BLaER1 (cell line): ENCODE results near the gene WDTC1.

ENCODE experiments used
- H3K27ac ChIP-seq: shearing (Covaris generic); formaldehyde crosslinking; 2 replicates; pipeline ENCODE4 v1.8.1; 2022
- H3K27me3 ChIP-seq: shearing (Covaris generic); formaldehyde crosslinking; 2 replicates; pipeline ENCODE4 v1.8.1; 2022
- H3K36me3 ChIP-seq: shearing (Covaris generic); formaldehyde crosslinking; 2 replicates; pipeline ENCODE4 v1.8.1; 2022
- H3K4me1 ChIP-seq: shearing (Covaris generic); formaldehyde crosslinking; 2 replicates; pipeline ENCODE4 v1.8.1; 2022
- H3K4me2 ChIP-seq: shearing (Covaris generic); formaldehyde crosslinking; 2 replicates; pipeline ENCODE4 v1.8.1; 2022
- H3K4me3 ChIP-seq: shearing (Covaris generic); formaldehyde crosslinking; 2 replicates; pipeline ENCODE4 v1.8.1; 2022
- H3K9ac ChIP-seq: shearing (Covaris generic); formaldehyde crosslinking; 2 replicates; pipeline ENCODE4 v1.8.1; 2022
- H3K9me3 ChIP-seq: shearing (Covaris generic); formaldehyde crosslinking; 2 replicates; pipeline ENCODE4 v1.8.1; 2022
- H4K20me1 ChIP-seq: shearing (Covaris generic); formaldehyde crosslinking; 2 replicates; pipeline ENCODE4 v1.8.1; 2022
- Cebpa-rat ChIP-seq: shearing (Covaris generic); IDR thresholded peaks from 2 replicates; pipeline ENCODE4 v1.8.1; 2022

WDTC1 gene

GRCh38 chr1:27299385-27300271 is 65.2 kb downstream of the WDTC1 start:
- Histone ChIP-seq H4K20me1 (no peaks in the 10 kb centered on the region), H3K4me2 (peak overlapping the region; percentile 84), H3K9ac (peak overlapping the region; percentile 75), H3K36me3 (peaks cover 82% of the 10 kb centered on the region), H3K27ac (peak overlapping the region; percentile 84), H3K27me3 (no peaks in the 10 kb centered on the region), H3K9me3 (no peaks in the 10 kb centered on the region), H3K4me3 (no peak overlapping the region), H3K4me1 (peaks cover 34% of the 10 kb centered on the region)
- TF ChIP-seq Cebpa-rat, result no peak

GRCh38 chr1:27300341-27301051 is 66.1 kb downstream of the WDTC1 start:
- peak overlapping the region; percentile 33; the same call in 1 of the 2 replicates for H3K4me3 ChIP-seq
- no peaks in the 10 kb centered on the region for H3K9me3 ChIP-seq
- H3K4me1 ChIP-seq, result peaks cover 34% of the 10 kb centered on the region
- H3K4me2 ChIP-seq, result peak overlapping the region; percentile 84
- no peaks in the 10 kb centered on the region for H3K27me3 ChIP-seq
- H3K27ac ChIP-seq, result peak overlapping the region; percentile 84
- no peak for TF ChIP-seq Cebpa-rat
- peaks cover 82% of the 10 kb centered on the region for H3K36me3 ChIP-seq
- no peaks in the 10 kb centered on the region for H4K20me1 ChIP-seq
- H3K9ac ChIP-seq, result peak overlapping the region; percentile 75

- Histone ChIP-seq H4K20me1 (no peaks in the 10 kb centered on the region), H3K36me3 (peaks cover 81% of the 10 kb centered on the region), H3K4me2 (peak overlapping the region; percentile 84), H3K9ac (no peak overlapping the region; the same call in 1 of the 2 replicates), H3K4me1 (peaks cover 38% of the 10 kb centered on the region), H3K27me3 (no peaks in the 10 kb centered on the region), H3K9me3 (no peaks in the 10 kb centered on the region), H3K4me3 (no peak overlapping the region; the same call in 1 of the 2 replicates), H3K27ac (peak overlapping the region; percentile 84)
- no peak for TF ChIP-seq Cebpa-rat
Observed at GRCh38 chr1:27301052-27301422, 66.6 kb downstream of the WDTC1 start.

- H3K27ac ChIP-seq, result peak overlapping the region; percentile 84
- TF ChIP-seq Cebpa-rat, result no peak
- H3K4me1 ChIP-seq, result peaks cover 45% of the 10 kb centered on the region
- no peaks in the 10 kb centered on the region for H3K9me3 ChIP-seq
- H4K20me1 ChIP-seq, result no peaks in the 10 kb centered on the region
- H3K4me2 ChIP-seq, result peak overlapping the region; percentile 84
- no peaks in the 10 kb centered on the region for H3K27me3 ChIP-seq
- no peak overlapping the region; the same call in 1 of the 2 replicates for H3K9ac ChIP-seq
- H3K36me3 ChIP-seq, result peaks cover 77% of the 10 kb centered on the region
- no peak overlapping the region for H3K4me3 ChIP-seq
Observed at GRCh38 chr1:27301582-27302199, 67.3 kb downstream of the WDTC1 start.

GRCh38 chr1:27302612-27303011 is 68.2 kb downstream of the WDTC1 start:
- no peaks in the 10 kb centered on the region for H3K27me3 ChIP-seq
- H4K20me1 ChIP-seq, result no peaks in the 10 kb centered on the region
- H3K4me1 ChIP-seq, result peaks cover 54% of the 10 kb centered on the region
- no peaks in the 10 kb centered on the region for H3K9me3 ChIP-seq
- TF ChIP-seq Cebpa-rat, result no peak
- no peak overlapping the region for H3K4me2 ChIP-seq
- H3K36me3 ChIP-seq, result peaks cover 67% of the 10 kb centered on the region
- H3K27ac ChIP-seq, result no peak overlapping the region
- H3K9ac ChIP-seq, result no peak overlapping the region
- no peak overlapping the region for H3K4me3 ChIP-seq

GRCh38 chr1:27303509-27303908 is 69.1 kb downstream of the WDTC1 start:
- peaks cover 63% of the 10 kb centered on the region for H3K4me1 ChIP-seq
- H3K4me2 ChIP-seq, result no peak overlapping the region
- no peaks in the 10 kb centered on the region for H3K27me3 ChIP-seq
- H3K36me3 ChIP-seq, result peaks cover 58% of the 10 kb centered on the region
- no peak overlapping the region for H3K9ac ChIP-seq
- H3K9me3 ChIP-seq, result no peaks in the 10 kb centered on the region
- H3K27ac ChIP-seq, result no peak overlapping the region
- H3K4me3 ChIP-seq, result no peak overlapping the region
- H4K20me1 ChIP-seq, result no peaks in the 10 kb centered on the region
- no peak for TF ChIP-seq Cebpa-rat

- Histone ChIP-seq H3K9me3 (no peaks in the 10 kb centered on the region), H3K36me3 (peaks cover 43% of the 10 kb centered on the region), H3K4me3 (no peak overlapping the region), H4K20me1 (no peaks in the 10 kb centered on the region), H3K4me1 (peaks cover 43% of the 10 kb centered on the region), H3K27me3 (no peaks in the 10 kb centered on the region), H3K27ac (peak overlapping the region; percentile 87), H3K9ac (peak overlapping the region; percentile 55), H3K4me2 (peak overlapping the region; percentile 86)
- TF ChIP-seq Cebpa-rat, result no peak
Observed at GRCh38 chr1:27306071-27306470, 71.6 kb downstream of the WDTC1 start.

GRCh38 chr1:27306892-27307761 is 72.7 kb downstream of the WDTC1 start:
- Histone ChIP-seq H3K9ac (peak overlapping the region; percentile 55), H3K27me3 (no peaks in the 10 kb centered on the region), H3K4me3 (no peak overlapping the region)

More at GRCh38 chr1:27306892-27307761, 72.7 kb downstream of the WDTC1 start:
- Histone ChIP-seq H3K4me2 (peak overlapping the region; percentile 86), H3K4me1 (peaks cover 33% of the 10 kb centered on the region), H3K36me3 (peaks cover 37% of the 10 kb centered on the region), H3K9me3 (no peaks in the 10 kb centered on the region), H3K27ac (peak overlapping the region; percentile 87), H4K20me1 (no peaks in the 10 kb centered on the region)
- TF ChIP-seq Cebpa-rat, result no peak
